Bone marrow (tissue), 2 donors: ENCODE data around the gene NPTX2.

Experiments
- DNase-seq, 2 donors: peaks; one replicate each; lab custom pipeline; 2025; lab: John Stamatoyannopoulos, UW

The NPTX2 gene

GRCh38 chr7:98654524-98655272 lies 37.6 kb downstream of the NPTX2 start:
- no peak for DNase-seq

GRCh38 chr7:98655611-98656010 lies 38.5 kb downstream of the NPTX2 start:
- DNase-seq = no peak

- DNase-seq = no peak
Measured at GRCh38 chr7:98656899-98657298, 39.8 kb downstream of the NPTX2 start.

GRCh38 chr7:98657736-98658135 lies 40.7 kb downstream of the NPTX2 start:
- no peak for DNase-seq

GRCh38 chr7:98659756-98660155 lies 42.7 kb downstream of the NPTX2 start:
- no peak for DNase-seq

GRCh38 chr7:98661607-98662006 lies 44.5 kb downstream of the NPTX2 start:
- DNase-seq = no peak

- no peak for DNase-seq
Measured at GRCh38 chr7:98662289-98662688, 45.2 kb downstream of the NPTX2 start.

GRCh38 chr7:98664882-98665281 lies 47.8 kb downstream of the NPTX2 start:
- DNase-seq = no peak

GRCh38 chr7:98668255-98668654 lies 51.2 kb downstream of the NPTX2 start:
- DNase-seq = no peak

GRCh38 chr7:98669329-98670000 lies 52.4 kb downstream of the NPTX2 start:
- no peak for DNase-seq

- DNase-seq = no peak
Measured at GRCh38 chr7:98670186-98670585, 53.1 kb downstream of the NPTX2 start.

GRCh38 chr7:98671733-98672331 lies 54.7 kb downstream of the NPTX2 start:
- DNase-seq = no peak

GRCh38 chr7:98674461-98674860 lies 57.4 kb downstream of the NPTX2 start:
- DNase-seq = no peak

GRCh38 chr7:98674881-98675280 lies 57.8 kb downstream of the NPTX2 start:
- no peak for DNase-seq

GRCh38 chr7:98678215-98678614 lies 61.1 kb downstream of the NPTX2 start:
- DNase-seq = no peak
